ENCODE measurements around the gene PXDN.

PXDN gene

GRCh38 chr2:1607236-1607920 is 136.9 kb downstream of the PXDN start:
- DNase-seq = no peak

DNA sequence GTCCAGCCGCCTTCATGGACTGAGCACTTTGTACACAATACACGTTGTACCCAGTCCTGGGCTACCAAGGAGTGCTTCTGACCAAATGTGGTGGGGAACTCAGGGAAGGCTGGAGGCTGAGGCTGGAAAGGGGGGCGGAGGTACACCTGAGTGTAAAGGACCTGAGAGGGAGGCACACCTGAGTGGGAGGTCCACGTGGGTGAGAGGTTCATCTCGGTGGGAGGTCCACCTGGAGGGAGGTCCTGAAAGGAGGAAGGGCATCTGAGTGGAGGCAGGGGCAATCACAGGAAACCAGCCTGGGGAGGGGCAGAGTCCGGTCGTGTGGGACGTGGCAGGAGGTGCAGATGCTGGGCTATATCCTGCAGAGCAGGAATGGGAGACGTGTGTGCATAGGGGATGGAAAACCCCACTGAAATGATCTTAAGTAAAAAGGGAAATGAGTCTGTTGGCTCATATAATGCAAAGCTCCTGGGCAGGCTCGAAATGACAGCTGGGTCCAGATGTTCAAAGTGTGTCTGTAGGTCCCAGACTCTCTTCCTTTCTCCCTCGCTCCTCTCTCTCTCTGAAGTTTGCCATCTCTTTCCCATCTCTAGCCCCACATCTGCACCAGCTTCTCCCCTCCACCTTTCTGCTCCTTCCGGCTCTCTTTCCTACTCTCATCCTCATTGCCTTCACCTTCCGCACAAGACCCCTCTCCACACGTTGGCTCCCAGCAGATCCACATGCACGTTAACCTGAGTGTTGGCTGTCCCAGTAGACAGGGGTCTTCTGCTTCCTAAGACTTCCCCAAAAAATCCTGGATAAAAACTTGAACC is 137.7 kb downstream of the PXDN start:
- DNase-seq = no peak

DNA sequence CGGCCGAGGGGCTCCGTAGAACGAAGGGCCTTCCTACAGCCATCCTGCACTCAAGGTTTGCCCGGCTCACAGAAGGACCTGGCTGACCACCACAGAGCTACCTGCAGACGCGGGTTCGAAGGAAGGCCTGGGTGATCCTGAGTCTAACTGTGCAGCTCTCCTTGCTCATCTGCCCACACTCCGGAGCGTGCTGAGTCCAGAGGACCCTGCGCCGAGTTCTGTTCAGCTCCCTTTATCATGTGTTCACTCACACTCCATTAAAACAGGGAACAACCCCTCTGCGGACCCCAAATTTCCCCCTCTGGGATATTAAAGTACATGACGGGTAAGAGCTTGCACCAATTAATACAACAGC is 138.3 kb downstream of the PXDN start:
- no peak for DNase-seq

DNA sequence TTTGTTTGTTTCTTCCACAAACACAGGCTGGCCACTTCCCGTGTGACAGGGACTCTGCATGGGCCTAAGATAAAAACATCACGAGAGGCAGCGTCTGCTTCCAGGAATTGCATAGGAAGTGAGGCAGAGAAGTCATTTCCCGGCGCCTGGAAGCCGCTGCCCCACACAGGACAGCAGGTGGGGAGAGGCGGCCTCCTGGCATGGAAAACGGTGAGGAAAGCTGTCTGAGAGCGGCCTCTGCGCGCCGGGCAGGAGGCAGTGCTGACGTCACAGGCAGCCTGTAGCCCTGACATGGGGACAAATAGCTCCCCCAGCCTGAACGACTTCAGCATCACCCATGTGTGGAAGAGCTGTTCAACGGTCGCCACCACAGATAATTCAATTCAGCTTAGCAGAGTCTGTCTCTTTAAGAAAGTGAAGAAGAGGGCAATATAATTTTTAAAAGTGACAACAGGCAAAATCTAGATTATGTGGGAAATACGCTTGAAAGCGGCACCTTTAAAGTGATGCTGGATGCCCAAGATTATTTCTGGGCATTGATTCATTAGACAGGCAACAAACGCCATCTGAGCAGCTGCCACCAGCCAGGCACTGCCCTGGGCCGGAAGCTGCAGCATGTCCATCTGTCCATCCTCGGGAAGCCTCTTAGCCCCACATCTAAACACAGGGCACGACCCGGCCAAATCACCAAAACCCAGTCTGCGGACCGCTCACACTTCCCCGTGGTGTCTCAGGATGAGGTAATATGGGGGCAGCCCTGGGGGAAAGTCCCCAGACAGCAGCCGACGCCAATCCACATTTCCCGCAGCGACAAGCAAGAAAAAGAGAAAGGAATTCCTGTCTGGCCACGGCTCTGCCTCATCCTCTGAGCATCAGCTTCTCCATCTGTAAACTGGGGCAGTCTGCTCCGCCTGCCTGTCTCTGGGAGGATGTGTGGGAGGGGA is 138.9 kb downstream of the PXDN start:
- DNase-seq = no peak

GRCh38 chr2:1603521-1603920 is 140.8 kb downstream of the PXDN start:
- no peak for DNase-seq

GRCh38 chr2:1603059-1603458 is 141.3 kb downstream of the PXDN start:
- no peak for DNase-seq

GRCh38 chr2:1602278-1603010 is 141.9 kb downstream of the PXDN start:
- no peak for DNase-seq

GRCh38 chr2:1601471-1602277 is 142.6 kb downstream of the PXDN start:
- DNase-seq = no peak

GRCh38 chr2:1601067-1601412 is 143.3 kb downstream of the PXDN start:
- no peak for DNase-seq

DNA sequence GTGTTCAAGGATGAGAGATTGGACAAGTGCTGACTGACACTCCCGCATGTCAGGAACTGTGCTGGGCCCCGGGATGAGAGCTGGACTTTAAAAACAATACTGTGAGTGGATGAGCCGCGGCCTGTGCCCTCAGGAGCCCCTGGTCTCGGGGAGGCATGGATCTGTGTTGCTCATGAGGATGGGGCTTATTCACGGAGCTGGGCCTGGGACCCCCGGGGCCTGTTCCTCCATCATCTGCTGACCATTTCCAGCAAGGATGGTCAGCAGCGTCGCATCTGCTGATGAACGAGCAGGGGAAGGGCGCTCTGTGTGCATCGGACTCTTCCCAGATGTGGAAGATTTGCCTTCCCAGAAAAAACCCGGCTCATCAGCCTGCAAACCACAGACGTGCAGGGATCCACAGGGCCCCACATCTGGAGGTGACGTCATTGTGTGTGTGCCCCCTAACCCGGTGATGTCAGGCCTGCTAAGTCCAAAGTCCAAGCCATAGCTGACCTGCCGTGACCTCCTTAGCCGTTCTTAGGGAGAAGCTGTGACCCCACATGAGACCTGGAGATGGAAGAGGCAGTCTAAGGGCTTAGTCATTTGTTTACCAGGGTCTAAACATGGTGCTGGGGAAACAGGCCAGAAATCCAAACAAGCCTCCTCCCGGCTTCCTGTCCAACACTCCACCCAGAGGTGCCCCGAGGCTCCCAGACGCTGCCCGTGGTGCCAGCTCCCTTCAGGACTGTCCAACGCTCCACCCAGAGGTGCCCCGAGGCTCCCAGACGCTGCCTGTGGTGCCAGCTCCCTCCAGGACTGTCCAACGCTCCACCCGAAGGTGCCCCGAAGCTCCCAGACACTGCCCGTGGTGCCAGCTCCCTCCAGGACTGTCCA is 143.9 kb downstream of the PXDN start:
- DNase-seq = no peak

DNA sequence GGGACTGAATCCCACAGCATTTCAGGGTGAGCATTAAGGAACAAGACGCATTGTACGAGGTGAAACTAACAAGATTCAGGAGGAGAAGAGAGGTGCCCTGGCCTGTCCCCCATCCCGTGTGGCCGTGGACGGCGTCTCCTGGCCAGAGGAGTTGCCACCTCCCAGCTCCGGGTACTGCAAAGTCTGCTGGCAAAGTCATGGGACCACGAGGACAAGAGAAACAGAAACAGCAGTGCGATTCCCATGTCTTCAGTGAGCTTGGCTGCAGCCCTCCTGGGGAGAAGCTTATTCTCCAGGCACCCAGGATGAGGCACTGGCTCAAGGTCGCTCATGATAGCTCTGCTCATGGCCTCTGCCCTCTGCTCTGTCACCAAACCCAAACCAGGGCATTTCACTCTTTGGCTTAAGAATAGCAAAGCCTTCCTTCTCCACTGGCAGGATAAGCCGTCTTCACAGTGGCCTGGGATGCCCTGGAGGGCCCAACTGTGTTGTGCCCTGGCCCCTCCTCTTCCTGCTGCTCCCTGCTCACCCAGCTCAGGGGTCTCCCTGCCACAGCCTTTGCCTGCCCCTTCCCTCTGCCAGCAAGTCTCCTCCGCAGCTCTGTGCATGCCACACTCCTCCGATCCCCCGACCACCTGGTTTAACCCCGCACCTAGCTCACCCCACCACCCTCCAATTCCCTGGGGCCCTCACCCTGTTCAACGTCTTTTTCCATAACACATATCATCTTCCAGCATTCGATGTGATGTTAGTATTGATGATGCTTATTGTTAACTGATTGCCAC is 144.8 kb downstream of the PXDN start:
- no peak for DNase-seq

DNA sequence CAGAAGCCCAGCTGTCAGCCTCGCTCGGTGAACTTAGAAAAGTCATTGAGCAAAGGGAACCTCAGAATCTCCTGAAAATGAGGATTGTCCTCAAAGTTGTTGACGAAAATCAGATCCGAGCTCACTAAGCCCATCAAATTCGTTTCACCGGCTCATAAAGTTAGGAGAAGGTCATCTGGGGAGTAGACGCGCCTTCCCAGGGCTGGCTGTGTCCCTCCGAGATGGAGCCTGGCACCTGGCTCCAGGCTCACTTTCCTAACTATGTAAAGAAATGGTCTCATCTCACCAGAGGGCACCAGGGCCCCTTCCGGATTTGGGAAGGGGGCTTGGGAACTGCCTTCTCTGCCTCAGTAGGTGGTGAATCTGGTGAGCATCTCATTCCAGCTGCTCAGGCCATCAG is 145.5 kb downstream of the PXDN start:
- no peak for DNase-seq

DNA sequence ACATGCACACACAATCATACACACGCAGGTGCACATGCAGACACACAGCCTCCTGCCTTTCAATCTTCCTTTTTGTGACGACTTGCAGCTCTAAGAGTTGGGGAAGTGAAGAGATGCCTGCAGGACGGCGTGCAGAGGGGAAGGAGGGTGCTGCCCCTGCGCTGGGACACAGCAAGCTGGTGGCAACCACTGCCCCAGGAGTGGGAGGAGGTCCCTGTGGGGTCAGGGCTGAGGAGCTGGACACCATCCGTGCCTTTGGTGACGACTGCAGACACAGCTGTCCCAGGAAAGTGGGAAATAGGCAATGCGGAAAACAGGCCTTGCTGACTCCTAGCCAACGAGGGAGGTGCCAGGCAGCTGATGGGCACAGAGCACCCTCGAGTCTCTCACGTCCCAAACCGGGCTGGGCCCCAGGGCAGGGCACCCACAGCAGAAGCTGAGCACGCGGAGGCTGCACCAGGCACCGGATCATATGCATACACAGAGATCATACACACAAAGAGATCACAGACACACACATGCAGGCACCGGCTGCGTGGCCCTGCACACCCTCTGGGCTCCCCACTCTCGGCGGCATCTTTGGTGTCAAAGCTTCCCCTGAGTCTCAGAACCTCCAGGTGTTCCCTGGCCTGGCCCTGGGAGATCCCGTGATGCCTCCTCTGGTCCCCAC is 146.1 kb downstream of the PXDN start:
- DNase-seq = no peak

GRCh38 chr2:1595274-1595673 is 149.0 kb downstream of the PXDN start:
- no peak for DNase-seq

GRCh38 chr2:1594373-1595171 is 149.7 kb downstream of the PXDN start:
- no peak for DNase-seq

GRCh38 chr2:1594123-1594372 is 150.3 kb downstream of the PXDN start:
- DNase-seq = no peak

DNA sequence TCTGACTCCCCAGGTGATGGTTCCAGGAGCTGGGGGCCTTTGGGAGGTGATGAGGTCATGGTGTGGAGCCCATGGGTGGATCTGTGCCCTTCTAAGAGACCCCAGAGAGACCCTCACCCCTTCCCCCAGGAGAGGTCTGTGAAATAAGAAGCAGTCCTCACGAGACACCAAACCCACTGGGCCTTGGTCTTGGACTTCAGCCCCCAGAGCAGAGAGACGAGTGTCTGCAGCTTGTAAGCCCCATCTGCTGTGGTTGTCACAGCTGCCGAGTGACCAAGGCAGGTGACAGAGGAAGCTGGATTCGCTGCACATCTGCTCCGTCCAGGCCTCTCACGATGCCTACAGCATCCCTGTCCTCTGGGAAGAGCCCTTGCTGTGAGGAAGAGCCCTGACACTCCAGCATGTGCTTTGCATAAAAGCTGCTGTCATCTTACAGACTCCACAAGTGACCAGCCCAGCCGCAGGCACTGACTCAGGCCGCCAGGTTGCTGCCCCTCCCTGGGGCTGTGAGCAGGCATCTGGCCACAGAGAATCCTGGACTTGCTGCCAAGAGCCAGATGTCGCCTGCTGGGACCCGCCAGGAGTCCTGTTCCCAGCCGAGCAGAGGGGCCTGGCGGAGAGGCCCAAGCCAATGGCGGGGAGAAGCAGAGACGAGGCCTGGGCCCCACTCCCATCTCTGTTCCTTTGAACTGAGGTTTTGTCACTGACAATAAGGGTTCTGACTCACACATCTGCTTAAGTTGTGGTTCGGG is 150.8 kb downstream of the PXDN start:
- no peak for DNase-seq
